SH-SY5Y (cell line): ENCODE measurements around the gene PFKFB1.

ENCODE experiments used
- GATA2 ChIP-seq: IDR thresholded peaks from 2 replicates; pipeline ENCODE4 v1.6.1; 2011; ENCODE audit warnings: mild to moderate bottlenecking, low read depth, low read length
- GATA3 ChIP-seq: IDR thresholded peaks from 2 replicates; pipeline ENCODE4 v1.6.1; 2011; ENCODE audit warnings: low read depth, mild to moderate bottlenecking, low read length, moderate library complexity

- TF ChIP-seq GATA3 = no peak
- no peak for TF ChIP-seq GATA2
Measured at GRCh38 chrX:54992911-54993622, 921 bp downstream of the PFKFB1 start.
